GM18868 (cell line): ENCODE results near the gene FLT3.
"Not testable (repeated sequence)": the region's sequence is repeated elsewhere in the genome, so short reads cannot be mapped to it uniquely, and the experiment has no call there.

Source experiments
- ATAC-seq: cut with Tn5 transposase; IDR thresholded peaks from one replicate; pipeline ENCODE4 v1.9.1; 2021; ENCODE audit warnings: mild to moderate bottlenecking, moderate library complexity; ENCODE audit not compliant: unreplicated experiment

FLT3 gene

GRCh38 chr13:28100150-28101121, at the start of gene FLT3:
TSS of gene FLT3 (minus strand) at chr13:28100576. CDS start at chr13:28100510, 66 bp downstream.
- ATAC-seq = peak; percentile 65

- no peak for ATAC-seq
Observed at GRCh38 chr13:28147495-28147894, 47.1 kb upstream of the FLT3 start.

DNA sequence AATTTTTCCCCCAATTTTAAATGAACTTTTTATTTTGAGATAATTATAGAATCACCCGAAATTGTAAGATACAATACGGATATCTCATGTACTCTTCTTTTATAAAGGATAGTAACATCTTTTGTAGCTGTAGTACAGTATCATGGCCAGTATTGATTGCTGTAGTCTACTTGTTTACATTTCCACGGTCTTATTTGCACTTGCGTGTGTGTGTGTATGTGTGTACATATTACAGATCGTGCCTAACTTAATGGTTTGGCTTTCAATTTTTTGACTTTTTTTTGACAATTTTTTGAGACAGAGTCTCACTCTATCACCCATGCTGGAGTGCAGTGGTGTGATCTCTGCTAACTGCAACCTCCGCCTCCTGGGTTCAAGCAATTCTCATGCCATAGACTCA, 44.7 kb upstream of the FLT3 start:
- no peak for ATAC-seq

- not testable (repeated sequence) for ATAC-seq
Observed at GRCh38 chr13:28141542-28141941, 41.2 kb upstream of the FLT3 start.

DNA sequence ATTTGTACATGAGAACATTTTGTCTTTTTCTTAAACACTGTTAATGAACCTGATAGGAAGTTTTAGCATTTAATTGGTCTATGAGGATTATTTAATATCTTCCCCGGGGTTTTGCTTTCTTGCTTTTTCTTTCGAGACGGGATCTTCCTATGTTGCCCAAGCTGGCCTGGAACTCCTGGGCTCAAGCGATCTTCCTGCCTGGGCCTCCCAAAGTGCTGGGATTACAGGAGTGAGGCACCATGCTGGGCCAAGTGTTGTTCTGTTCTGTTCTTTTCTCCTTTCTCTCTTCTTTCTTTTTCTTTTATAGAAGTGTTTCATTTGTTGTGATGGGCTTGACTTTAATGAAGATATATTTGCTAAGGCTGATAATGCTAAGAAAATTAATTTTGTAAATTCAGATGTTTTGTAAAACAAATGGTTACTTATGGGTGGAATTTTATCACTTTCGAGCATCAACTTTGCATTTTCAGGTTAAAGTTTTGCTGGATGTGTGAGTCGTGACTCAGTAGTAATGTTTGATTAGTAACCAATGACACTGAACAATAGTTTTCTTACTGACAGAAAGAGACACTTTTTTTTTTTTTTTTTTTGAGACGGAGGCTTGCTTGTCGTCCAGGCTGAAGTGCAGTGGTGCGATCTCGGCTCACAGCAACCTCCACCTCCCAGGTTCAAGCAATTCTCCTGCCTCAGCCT, 40.2 kb upstream of the FLT3 start:
- no peak for ATAC-seq

DNA sequence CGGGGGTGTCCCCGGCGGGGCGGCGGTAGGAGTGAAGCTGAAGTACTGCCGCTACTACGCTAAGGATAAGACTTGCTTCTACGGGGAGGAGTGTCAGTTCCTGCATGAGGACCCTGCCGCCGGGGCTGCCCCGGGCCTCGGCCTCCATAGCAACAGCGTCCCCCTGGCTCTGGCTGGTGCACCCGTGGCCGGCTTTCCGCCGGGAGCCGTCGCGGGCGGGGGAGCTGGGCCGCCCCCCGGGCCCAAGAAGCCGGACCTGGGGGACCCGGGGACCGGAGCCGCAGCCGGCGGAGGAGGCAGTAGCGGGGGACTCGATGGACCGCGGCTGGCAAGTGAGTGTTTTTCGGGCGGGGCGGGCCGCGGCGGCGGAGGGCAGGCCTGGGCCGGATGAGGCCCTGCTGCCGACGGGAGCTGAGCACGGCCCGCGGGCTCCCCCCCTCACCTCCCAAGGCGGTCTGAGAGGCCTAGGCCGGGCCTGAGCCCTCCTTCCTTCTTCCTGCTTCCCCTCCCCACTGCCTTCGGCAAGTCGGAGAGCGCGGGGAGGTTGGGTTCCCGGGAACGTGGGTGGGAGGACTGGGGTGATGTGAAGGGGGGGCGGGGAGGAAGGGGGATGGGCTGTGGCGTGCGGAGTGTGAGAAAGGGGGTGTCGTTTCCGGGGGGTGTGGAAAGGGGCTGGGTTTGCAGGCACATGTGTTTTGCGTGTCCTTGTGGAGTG, 38.5 kb upstream of the FLT3 start:
- peak; percentile 51 for ATAC-seq

DNA sequence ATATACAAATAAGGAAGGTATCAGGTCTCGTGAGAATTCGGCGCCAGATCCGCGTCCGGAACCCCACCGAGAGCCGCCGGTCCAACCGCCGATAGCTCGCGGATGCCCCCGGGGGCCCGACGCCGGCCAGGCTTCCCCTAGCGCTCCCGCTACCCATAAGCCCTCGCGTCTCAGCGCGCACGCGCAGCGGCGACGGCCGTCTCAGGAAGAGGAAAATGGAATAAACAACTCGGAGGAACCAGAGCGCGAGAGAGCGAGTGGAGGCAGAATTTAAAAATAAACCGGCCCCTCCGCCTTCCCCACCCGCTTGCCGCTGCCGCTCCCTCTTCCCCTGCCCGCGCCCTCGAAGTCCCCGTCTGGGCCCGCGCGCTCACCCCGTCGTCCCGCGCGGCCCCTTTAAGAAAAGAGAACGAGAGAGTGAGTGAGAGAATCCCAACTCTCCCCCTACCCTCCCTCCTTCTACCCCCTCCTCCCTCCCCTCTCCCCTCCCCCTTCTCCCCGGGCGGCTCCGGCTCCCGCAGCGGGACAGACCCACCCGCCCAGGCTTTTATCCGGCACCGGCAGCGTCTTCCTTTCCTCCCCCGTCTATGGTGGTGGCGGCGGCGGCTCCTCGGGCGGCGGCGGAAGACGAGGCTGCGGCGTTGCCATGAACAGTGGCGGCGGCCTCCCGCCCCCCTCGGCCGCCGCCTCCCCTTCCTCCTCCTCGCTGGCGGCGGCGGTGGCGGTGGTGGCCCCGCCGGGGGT, 37.8 kb upstream of the FLT3 start, which contains the start of gene PAN3:
Gene PAN3, plus strand, starts transcription at position 534 of the 744 bp plus-strand sequence. Its CDS starts 113 bp downstream, at position 647.
- ATAC-seq = peak; percentile 52

GRCh38 chr13:28137596-28137995, 37.2 kb upstream of the FLT3 start:
- no peak for ATAC-seq

GRCh38 chr13:28136916-28137315, 36.5 kb upstream of the FLT3 start:
- no peak for ATAC-seq

GRCh38 chr13:28131646-28132045, 31.3 kb upstream of the FLT3 start:
- no peak for ATAC-seq

- ATAC-seq = no peak
Observed at GRCh38 chr13:28129911-28130693, 29.7 kb upstream of the FLT3 start.

DNA sequence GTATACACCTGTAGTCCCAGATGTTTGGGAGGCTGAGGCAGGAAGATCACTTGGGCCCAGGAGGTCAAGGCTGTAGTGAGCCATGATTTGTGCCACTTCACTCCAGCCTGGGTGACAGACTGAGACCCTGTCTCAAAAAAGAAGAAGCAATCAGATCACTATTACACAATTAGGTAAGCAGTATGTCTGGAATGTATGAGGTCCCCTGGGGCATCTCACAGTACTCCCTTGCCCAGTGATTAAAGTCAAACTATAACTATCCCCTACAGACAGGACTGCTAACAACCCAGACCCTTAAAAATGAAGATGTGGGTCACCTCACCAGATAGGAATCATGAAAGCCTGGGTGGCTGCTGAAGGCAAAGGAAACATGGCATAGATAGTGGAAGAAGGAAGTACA, 28.6 kb upstream of the FLT3 start:
- ATAC-seq = no peak

DNA sequence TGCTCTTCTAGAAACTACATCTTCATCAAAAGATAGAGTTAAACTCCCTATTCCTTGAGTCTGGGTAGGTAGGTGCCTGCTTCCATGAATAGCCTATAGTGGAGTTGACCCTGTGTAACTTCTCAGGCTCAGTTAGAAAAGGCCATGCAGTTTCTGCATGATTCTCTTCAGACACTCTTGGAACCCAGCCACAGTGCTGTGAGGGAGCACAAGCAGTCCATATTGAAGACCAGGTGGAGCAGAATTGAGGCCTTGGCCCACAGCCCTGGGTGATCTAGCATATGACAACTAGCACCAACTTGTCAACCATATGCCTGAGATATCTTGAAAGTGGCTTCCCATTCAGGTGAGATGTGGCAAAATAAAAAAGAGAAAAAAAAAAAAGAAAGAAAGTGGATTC, 27.7 kb upstream of the FLT3 start:
- no peak for ATAC-seq

DNA sequence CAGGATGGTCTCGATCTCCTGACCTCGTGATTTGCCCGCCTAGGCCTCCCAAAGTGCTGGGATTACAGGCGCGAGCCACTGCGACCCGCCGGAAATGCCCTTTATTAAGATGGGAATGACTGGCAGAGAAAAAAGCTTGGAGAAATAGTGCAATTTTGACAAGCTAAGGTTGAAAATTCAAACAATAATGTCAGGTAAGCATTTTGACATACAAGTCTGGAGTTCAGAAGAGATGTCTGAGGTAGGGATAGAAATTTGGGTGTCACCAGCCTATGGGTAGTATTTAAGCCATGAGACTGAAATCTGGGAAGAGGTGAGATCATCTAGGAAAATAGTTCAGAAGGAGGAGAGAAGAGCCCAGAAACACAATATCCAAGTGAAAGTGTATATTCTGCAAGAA, 20.8 kb upstream of the FLT3 start:
- no peak for ATAC-seq

DNA sequence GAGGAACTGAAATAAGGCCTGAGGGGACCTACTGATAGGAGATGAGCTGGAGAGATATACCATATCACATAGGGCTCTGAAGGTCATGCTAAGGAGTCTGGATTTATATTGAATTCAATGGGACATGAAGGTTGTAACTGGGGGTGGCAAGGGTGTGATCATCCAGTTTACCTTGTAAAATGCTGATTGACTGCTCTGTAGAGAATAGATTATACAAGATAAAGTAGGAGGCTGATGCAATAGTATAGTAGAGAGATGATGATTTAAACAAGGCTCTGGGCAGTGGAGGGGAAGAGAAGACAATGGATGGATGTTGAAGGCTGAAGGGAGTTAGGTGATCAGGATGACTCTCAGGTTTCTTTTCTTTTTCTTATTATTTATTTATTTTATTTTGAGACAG, 19.9 kb upstream of the FLT3 start:
- no peak for ATAC-seq

DNA sequence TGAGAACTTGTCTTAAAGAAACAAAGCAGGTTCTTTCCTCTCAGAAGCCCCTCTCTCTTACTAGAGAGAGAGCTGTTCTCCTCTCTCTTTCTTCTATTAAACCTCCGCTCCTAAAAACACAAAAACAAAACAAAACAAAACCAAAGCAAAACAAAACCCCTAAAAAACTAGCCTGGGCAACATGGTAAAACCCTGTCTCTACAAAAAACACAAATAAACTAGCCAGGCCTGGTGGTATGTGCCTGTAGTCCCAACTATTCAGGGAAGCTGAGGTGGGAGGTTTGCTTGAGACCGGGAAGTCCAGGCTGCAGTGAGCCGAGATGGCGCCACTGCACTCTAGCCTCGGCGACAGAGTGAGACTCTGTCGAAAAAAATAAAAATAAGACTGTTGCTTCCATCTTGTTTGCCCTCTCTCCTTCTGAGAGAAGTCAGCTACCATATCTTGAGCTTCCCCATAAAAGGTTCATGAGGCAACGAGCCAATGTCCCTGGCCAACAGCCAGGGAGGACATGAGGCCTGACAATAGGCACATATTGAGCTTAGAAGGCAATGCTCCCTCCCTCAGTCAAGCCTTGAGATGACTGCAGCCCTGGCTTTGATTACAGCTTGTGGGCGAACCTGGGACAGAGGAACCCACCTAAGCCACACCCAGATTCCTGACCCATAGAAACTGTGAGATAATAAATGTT, 17.5 kb upstream of the FLT3 start:
- no peak for ATAC-seq

GRCh38 chr13:28116736-28117135, 16.4 kb upstream of the FLT3 start:
- no peak for ATAC-seq

DNA sequence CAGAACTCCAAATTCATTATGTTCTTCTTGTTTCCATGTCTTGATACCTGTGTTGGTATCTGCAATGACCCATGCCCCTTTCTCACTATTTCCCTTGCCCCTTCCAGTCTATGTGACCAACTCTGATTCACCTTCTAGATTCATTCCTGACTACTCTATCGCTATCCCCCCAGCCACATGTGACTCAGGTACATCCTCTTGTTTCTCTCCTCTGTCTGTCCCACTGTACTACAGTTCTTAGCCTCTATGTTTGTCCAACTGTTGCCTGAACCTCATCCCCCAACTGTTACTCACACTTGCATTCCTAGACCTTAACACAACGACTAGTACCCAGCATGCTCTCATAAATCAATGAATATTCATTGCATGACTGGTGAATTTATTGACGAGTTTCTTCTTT, 10.0 kb upstream of the FLT3 start:
- no peak for ATAC-seq

GRCh38 chr13:28106976-28107375, 6.6 kb upstream of the FLT3 start:
- ATAC-seq = no peak
